22Rv1 (cell line): ENCODE results near the gene ISLR.

Experiments used
- ZFX ChIP-seq: fragments of 450-650 bp; IDR thresholded peaks from 2 replicates; pipeline ENCODE4 v1.6.1; 2017; ENCODE audit warnings: antibody characterized with exemption, borderline replicate concordance
- TF ChIP-seq, protein P1 (sequence below): fragments of 450-650 bp; IDR thresholded peaks from 2 replicates; pipeline ENCODE4 v1.5.1; 2017; ENCODE audit warnings: mild to moderate bottlenecking

GRCh38 chr15:74222240-74223119, 49.0 kb downstream of the ISLR start:
- TF ChIP-seq, protein P1, sequence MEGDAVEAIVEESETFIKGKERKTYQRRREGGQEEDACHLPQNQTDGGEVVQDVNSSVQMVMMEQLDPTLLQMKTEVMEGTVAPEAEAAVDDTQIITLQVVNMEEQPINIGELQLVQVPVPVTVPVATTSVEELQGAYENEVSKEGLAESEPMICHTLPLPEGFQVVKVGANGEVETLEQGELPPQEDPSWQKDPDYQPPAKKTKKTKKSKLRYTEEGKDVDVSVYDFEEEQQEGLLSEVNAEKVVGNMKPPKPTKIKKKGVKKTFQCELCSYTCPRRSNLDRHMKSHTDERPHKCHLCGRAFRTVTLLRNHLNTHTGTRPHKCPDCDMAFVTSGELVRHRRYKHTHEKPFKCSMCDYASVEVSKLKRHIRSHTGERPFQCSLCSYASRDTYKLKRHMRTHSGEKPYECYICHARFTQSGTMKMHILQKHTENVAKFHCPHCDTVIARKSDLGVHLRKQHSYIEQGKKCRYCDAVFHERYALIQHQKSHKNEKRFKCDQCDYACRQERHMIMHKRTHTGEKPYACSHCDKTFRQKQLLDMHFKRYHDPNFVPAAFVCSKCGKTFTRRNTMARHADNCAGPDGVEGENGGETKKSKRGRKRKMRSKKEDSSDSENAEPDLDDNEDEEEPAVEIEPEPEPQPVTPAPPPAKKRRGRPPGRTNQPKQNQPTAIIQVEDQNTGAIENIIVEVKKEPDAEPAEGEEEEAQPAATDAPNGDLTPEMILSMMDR = no peak
- no peak for TF ChIP-seq ZFX
